HG02973 (cell line): ENCODE data around the gene KMT2D.

ENCODE experiments used
- ATAC-seq: cut with Tn5 transposase; IDR thresholded peaks from one replicate; pipeline ENCODE4 v1.9.1; 2021; ENCODE audit warnings: moderate library complexity; ENCODE audit not compliant: unreplicated experiment

KMT2D gene

DNA sequence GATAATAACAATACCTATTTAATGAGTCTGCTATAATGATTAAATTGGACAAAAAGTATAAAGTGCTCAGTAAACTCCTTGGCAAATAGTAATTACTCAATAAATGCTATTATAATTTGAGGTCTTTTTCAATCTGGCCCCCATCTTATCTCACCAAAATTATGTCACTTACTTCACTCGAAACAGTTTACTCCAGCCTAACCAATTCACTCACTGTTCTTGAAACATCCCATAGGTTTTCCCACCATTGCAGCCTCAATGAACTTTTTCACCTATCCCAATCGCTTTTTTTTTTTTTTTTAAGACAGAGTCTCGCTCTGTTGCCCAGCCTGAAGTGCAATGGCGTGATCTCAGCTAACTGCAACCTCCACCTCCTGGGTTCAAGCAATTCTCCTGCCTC is 24.6 kb downstream of the KMT2D start:
- ATAC-seq: no peak

DNA sequence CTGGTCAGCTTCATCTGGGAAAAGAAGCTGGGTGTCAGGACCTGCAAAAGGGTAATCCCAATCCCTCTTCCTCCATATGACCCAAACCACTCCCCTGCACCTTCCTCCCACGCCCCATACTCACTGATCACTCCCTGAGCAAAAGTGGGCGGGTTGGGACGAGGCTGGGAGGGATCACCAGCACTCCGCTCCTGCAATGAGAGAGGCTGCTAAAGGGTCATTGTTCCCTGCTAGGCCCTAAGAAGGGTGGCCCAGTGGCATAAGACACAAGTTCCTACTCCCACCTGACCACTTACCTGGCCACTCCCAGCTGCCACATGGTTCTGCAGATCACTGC is 26.3 kb downstream of the KMT2D start:
- no peak for ATAC-seq

DNA sequence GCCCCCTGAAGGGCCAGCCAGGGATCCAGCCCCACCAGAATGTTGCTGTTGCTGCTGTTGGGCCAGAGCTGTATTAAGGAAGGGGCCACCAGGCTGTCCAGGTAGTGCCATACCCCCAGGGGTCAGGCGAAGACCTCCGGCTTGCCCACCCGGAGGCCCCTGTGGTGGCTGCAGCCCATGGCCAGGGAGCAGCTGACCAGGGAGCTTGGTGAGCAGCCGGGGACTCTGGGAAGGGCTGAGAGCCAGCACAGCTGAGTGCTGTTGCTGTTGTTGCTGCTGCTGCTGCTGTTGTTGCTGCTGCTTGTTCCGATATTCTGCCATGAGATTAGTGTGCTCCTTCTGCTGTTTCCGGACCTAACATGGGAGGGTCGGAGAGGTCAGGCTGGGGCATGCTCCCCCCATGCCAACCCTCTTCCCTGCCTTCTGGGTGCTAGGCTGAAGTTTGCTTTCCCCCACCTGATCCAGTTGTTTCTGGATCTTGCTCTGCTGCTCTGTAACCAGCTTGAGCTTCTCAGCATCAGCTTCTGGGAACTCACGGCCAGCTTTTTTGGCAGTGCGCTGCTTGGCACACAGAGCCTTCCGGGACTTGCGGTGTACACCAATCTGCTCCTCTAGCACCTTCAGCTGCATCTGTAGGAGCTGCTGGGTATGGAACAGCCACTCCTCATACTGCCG is 26.8 kb downstream of the KMT2D start:
- ATAC-seq: no peak

DNA sequence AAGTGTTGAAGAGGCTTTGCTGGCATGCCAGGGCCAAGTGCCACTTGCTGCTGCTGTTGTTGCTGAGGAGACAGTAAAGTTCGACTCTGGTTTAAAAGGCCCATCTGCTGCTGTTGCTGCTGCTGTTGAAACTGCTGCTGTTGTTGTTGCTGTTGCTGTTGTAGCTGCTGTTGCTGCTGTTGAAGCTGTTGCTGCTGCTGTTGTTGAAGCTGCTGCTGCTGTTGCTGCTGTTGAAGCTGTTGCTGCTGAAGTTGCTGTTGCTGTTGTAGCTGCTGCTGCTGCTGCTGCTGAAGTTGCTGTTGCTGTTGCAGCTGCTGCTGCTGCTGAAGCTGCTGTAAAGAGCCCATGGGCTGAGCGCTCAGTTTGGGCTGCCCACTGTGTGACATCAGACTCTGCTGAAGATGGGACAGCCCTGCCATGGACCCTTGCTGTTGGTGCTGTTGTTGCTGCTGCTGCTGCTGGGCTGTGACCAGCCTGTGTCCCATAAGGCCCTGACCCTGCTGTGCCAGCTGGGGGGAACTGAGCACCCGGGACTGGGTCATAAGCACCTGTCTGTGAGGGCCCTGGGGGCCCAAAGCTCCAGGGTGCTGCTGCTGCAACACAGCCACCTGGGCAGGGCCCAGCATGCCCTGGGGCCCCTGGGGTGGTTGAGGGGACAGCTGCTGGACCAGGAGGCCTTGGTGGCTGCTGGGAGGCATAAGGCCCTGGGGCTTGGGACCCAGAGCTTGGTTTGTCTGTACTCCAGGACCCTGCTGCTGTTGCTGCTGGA is 27.7 kb downstream of the KMT2D start:
- no peak for ATAC-seq

DNA sequence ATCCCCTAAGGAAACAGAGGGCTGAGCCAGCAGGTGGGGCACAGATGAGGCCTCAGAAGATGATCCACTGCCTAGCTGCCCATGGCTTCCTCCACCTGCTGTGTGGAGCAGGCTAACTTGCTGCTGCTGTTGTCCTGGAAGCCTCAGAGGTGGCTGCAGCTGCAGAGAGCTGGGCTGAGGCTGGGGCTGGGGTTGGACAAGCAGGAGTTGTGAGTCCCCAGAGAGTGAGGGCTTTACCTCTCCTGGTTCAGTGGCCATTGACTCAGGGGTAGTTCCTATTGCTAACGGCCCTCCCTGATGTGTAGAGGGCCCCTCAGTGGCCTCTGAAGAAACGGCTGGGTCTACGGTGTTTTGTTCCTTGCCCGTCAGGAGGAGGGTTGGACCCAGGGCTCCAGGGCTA is 28.3 kb downstream of the KMT2D start:
- ATAC-seq: no peak

DNA sequence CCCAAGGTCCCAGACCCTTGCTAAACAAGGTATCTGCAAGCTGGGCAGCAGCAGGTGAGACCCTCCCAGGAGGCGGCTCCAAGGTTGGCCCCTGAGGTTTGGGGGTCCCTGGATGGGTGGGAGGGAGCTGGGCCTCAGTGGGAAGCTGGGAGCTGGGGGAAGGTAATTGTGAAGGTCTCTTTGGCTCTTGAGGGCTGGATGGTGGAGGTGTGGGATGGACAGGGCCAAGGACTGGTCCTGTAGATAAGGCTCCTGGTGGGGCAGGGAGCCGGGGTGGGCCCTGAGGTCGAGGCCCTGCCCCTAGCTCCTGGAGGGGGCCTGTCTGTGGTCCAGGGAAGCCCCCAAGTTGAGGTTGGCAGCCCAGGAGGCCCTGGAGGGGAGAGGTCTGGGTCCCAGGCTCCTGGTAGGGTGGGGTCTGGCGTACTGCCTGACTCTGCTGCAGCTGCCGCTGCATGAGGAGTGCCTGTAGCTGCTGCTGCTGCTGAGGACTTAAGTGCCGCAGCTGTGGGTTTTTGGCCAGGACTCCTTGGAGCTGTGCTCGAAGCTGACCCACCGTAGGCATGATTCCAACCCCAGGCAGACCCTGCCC is 28.9 kb downstream of the KMT2D start:
- ATAC-seq: no peak

DNA sequence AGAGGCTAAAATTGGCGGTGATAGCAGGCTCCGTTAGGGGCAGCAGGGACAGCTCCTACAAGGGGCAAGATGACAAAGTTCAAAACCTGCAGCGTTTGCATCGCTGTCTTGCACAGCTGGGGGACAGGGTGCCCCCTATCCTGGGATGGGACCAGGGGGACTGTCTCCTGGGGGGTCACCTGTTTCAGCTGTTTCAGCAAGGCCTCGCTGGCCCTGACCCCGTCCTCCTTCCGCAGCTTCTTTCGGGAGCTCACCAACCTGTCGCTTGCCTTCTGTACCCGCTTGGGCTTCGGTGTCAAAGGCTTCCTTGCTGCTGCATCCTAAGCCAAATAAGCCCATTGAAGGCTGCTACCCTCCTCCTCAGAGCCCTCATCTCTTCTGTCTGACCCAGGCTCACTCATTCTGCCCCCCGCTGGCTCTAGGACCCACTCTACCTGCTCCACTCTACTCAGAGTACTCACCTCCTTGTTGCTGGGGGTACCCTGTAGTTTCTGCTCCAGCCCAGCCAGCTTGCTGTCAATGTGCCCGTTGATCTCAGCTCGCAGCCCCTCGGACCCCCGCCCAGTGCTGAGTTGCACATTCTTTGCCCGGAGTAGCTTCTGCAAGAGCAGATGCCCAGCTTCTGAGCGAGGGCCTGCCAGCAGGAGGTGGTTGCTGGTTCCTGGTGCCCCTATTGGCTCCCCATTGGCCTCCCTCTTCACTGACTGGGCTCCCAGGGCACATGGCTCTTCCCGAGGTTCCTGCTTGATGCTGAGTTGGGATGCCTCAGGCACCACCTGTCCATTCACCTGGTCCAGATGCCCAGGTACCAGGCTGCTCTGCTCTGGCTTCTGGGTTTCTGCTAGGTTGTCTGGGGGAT is 29.7 kb downstream of the KMT2D start:
- ATAC-seq: no peak

DNA sequence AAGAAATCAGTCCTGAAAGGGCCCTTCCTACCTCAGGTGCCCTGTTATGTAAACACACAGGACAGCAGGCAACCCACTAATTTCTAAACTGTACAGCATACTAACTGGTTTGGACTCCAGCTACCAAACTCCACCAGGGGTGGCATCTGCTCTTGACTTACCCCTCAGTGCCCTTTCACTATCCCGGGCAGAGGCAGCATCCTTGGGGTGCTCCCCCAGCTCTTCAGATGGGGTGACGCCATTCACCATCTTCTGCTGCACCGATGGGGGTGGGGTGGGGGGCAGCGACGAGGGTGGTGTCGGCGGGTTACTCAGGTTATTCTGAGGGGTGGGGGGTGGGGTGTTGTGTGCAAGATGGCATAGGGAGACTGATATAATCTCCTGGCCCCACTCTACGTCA is 30.5 kb downstream of the KMT2D start:
- ATAC-seq: no peak

DNA sequence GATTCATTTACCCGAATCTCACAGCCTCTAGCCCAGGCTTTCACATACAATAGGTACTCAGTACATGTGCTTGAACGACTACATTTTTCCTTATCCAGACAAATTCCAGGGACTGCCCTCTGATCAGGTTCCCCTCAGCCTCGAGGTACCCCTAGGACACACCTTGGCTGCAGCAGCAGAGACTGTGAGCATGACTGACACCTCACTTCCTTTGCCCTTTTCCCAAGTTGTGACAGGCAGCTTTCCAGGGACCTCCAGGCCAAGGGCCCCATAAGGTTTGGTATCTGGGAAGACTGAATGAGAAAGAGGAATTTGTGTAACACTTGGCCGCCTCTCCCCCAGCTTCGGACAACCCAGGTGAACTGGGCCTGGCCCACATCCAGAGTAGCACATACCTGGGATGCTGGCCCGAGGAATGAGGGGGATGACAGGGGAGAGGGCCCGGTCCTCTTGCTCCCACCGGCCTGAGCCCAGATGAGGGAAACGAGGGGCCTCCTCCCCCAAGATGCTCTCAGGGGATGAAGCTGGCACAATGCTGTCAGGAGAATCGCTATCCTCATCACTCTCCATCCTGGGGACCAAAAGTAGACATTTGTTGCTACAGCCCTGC is 31.8 kb downstream of the KMT2D start:
- ATAC-seq: no peak

DNA sequence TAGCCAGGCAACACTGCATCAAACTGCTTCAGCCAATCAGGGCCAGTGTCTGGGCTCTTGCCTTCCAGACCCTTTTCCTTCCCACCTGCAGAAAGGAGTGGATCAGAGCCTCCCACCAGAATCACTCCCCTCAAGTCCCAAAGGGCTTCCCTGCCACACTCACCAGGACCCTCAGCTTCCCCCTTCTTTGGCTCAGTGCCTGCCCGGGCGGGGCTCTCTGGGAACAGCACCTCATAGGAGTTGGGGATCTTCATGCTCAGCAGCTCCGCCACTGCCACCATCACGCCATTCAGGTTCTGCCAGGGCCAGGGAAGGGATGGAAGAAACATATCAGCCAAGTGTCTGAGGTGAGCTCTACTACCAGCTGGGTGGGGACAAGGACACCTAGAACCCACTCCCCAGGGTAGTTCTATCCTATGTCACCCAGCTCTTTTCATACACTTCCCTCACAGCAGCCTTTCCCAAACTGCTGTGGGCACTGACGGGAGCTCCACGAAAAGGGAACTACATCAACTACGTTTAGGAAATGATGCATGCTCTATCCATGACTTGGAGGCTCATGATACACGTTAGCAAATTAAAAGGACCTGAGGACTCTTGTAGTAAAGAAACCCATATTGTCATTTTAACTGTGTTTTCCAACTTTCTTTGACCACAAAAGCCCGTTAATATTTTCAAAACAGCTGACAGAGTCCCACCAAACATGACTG is 32.6 kb downstream of the KMT2D start:
- ATAC-seq: no peak

DNA sequence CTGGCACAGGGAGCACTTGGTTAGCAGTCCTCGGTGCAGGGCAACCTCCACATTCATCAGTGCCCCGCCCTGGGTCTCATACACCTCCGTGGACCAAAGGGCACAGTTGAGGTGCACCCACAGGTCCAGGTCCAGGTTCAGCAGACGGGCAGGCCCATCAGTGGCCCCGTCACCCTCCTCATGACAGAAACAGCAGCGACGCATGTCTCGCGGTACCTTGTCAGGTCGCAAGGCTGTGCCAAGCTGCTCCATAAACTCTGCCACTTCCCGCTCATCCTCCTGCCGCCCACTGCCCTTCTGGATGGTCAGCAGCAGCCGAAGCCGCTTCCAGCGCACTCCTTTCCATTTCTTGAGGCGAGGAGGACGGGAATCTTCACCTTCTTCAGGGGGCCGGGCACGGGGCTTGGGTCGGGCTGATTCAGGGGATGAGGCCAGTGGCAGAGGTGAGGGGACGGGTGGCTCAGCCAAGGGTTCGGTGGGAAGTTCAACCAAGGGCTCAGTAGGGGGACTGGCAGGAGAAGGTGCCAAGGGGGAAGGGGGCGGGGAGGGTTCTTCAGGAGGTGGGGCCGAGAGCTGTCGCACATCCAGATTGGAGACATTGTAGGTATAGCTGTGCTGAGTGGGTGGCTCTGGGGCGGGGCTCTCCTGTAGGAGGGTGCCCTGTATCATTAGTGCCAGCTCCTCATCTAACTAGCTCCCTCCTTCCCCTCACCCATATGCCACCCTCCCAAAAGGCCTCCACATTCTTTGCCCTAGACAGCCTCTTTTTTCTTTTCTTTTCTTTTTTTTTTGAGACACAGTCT is 33.7 kb downstream of the KMT2D start:
- ATAC-seq: no peak

DNA sequence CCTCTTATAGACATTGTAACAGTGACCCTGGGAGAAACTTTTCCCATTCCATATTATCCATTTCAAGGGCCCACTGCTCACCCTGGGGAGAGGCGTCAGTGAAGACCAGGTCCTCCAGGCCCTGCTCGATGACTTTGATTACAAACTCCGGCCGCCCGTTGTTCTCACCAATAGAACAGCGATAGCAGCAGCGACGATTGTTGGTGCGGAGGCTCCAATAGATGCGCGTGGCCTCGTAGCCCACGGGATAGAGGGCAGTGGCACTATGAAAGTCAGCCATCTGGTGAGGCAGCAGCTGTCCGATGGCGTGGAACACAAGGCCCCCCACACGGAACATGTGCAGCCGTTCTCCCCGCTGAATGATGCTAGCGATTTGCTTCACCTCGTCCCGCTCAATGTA is 34.5 kb downstream of the KMT2D start:
- ATAC-seq: no peak

DNA sequence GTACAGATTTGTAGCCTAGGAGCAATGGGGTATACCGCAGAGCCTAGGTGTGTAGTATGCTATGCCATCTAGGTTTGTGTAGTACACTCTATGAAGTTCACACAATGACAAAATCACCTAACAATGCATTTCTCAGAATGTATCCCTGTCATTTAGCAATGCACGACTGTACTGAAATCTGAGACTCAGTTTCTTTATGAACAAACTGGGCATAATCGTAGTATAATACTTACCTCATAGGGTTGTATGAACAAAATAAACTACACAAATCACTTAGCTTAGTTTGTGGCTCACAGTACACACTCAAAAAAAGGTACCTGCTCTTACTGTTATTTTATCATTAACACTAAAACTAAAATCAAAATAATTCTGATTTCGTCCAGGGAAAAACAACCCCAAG is 35.1 kb downstream of the KMT2D start:
- ATAC-seq: no peak

DNA sequence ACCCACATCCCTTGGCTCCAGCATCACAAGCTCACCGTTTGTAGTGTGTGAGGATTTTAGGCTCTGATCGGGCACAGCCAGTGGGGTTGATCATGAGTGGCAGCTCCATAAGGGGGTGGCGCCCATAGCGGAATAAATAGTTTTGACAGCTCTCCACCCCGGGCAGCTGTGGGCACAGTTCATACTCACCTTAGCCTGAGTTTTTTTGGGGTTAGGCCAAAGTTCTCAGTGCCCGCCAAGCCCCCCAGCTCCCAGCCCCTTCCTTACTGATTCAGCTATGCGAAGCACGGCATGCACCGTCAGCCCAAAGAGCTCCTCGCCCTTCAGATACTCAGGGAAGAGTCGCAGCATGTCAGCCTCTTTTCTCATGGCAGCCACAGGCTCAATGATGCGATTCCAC is 36.1 kb downstream of the KMT2D start:
- no peak for ATAC-seq

DNA sequence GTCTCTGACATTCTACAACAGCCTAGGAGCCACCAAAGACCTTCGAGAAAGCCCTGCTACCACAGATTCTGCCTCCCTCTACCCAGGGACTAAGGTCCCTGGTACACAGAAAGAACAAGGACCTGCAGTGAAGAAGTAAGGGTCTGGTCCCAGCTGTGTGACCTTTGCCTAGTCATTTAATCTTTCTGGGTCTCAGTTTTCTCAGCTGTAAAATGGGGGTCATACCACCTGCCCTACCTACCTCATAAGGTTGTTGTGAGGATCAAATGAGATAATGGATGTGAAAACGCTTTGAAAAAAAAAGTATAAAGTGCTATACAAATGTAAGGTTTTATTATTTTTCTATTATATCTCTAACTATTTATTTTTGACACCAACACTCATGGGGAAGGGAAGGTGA is 36.8 kb downstream of the KMT2D start:
- ATAC-seq: no peak

DNA sequence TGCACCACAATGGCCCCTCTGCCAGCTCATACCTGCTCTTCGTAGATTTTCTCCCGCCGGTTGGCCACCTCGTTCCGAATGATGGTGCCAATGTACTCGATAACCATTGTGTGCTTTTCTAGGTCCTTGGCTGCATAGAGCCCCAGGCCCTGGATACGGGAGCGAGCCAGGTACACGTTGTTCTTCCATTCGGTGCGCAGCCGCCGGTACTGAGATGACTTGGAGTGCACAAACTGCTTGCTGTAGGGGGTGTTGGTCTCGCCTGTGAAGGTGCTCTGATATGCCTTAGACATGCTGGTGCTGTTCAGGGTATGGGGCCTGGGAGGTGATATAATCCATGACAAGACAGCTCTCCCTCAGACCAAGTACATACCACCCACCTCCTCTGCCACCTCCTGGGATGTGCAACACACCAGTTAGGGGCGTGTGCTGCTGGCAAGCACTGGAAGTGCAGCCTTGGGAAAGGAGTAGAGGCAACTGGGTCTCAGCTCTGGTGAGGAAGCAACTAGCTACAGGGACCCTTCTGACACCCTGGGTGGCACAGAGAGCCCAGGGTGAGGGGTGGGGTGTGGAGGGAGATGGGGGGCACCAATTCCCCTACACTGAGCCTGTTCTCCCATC is 37.9 kb downstream of the KMT2D start:
- no peak for ATAC-seq

DNA sequence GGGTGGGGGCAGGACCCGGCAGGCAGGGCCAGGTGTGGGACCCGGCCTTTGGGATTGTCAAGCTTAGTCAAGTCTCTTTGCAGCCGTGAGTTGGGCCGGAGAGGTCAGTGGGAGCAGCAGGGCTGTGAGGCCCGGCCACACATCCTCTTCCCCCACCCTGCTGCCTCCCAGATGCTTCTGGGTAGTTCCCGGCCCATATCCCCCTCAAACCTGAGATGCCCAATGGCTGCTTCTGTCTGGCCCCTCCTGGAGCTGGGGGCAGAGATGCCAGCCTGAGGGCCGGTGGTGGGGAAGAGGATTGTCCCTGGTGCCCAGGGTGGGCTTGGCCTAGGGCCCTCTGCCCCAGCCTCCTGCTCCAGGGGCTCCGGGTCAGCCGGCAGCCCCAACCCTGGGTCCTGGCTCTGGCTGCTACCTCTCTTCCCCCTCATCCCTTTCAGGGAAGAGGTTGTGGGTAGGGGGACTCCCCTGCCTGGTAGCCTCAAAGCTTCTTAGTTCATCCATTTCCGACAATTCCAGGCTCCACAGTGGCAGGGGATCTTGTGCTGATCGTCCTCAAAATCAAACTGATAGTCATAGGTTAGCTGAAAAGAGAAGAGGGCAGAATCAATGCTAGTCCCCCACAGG is 39.2 kb downstream of the KMT2D start:
- ATAC-seq: no peak

DNA sequence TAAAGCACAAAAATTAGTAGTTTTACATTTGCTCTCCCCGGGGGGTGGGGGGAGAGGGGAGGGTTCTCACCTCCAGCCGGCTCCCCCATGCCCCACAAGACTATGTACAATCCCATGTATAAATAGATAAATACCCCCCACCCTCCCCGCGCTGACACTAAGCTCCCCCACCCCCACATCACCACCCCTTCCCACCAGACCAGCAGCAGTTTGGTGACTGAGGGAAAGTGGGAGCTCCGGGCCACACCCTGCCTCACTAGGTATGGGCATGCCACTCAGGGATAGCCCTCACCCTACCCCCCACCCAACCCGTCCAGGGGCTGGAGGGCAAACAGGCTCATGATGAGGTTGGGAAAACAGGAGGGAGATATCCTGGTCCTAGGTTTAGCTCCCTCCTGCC is 40.2 kb downstream of the KMT2D start:
- no peak for ATAC-seq
